SW 1271 (cell line): ENCODE measurements around the gene THAP12.
"Not testable (repeated sequence)": the region's sequence is repeated elsewhere in the genome, so short reads cannot be mapped to it uniquely, and the experiment has no call there.

Experiments
- DNase-seq, 2 experiments: peaks; one replicate each; lab custom pipeline; 2025; lab: John Stamatoyannopoulos, UW

Gene THAP12

DNA sequence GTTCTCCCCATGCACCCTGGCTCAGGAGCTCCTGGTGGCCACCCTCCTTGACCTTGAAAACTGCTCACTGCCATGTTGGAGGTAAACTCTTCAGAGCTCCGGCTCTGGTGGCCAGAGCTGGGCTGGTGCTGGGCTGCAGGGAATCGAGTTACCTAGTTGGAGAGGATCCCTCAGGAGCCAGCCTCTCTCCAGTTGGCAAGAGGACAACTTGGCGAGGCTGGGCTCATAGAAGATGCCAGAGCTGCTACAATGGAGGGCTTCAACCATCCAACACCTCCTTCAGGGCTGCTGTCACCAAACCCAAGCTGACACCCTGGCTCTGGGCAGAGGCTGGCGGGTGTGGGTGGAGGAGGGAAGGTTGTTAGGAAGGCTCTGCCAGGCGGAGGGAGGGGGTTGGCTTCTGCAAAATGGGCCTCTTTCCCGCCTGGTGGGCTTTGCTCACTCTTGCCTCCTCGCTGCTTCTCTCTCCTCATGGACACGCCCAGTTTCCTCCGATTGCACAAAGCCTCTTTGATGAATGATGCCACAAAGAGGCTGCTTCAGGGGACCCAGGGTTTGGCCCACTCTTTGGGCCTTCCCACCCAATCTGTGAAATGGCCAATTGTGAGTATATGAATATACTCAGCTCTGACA is 53.1 kb downstream of the THAP12 start:
- no peak for DNase-seq

DNA sequence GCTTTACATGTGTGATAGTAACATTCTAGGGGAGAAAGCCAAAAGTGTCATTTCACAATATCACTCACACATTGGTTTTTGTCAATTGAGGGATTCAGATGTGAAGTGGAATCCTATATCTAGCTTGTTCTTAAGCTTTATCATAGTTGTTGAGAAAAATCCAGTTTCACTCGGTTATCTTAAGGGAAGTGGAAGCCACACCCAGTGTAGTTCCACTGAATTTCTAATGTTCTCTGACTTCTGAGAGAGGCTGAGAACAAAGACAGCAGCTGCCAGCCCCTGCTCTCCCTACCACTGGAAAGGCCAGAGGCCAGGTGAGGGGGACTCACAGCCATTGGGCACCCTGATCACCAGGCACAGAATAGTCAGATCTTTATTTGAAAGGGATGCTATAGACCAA is 53.7 kb downstream of the THAP12 start:
- DNase-seq, result no peak

DNA sequence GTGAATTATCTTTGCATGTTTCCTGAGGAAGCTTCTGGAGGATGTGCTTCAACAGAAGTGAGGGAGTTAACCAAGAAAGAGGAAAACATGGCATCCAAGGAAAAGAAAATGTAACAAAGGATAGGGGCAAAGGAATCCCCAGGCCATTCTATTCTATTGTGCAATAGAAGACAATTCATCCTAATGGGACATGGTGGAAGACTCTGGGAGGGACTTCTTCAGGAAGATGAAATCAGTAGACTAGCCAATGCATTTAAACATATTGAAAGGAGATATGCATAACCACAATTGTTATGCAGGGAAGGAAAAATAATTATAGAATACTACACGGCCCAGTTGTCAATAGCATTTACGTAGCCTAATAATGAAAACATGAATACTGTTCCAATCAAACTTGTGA is 55.7 kb downstream of the THAP12 start:
- no peak for DNase-seq

DNA sequence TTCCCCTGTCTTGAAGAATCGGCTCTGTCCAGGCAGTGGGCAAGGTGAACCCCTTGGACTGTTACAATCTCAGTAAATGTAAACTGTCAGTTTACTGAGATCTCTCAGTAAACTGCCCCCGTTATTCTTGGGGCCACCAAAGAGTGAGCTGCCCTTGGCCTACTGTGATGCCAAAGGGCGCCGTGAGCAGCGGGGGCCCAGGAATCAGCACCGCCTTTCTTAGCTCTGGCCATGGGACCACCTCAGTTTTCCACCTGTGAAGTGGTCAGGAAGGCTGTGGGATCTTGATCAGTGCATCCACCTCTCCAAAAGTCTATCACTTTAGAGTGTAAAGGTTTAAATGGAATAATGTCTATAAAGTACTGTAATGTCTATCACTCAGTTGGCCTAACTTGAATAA is 57.1 kb downstream of the THAP12 start:
- no peak for DNase-seq

DNA sequence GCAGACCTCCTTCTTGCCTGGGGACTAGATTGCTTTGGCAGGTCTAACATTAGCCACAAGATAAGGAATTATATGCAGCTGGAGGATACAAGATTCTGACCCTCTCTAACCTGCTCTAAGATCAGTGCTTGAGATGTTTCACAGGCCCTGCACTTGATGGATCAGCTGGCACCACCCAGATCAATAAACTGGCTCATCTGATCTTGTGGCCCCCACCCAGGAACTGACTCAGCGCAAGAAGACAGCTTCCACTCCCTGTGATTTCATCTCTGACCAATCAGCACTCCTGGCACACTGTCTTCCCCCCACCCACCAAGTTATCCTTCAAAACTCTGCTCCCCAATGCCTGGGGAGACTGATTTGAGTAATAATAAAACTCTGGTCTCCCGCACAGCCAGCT is 57.6 kb downstream of the THAP12 start:
- not testable (repeated sequence) for DNase-seq

DNA sequence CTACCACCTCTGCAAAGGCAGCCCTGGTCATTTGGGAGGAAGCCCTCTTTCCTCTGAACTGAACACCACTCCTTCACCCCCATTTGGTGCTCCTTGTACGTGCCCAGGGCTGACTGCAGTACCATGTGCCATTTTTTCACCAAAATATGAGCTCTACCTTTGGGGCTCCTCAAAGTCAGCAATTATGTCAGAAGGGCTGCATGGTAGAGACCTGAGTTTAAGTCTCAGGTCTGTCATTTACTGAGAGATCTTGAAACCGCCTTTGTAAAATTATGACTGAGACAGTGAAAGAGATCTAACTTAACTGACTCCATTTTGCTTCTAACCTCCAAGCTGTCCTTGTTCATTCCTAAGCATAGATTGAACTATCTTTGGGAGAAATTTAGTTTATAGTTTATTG is 58.0 kb downstream of the THAP12 start:
- no peak for DNase-seq

DNA sequence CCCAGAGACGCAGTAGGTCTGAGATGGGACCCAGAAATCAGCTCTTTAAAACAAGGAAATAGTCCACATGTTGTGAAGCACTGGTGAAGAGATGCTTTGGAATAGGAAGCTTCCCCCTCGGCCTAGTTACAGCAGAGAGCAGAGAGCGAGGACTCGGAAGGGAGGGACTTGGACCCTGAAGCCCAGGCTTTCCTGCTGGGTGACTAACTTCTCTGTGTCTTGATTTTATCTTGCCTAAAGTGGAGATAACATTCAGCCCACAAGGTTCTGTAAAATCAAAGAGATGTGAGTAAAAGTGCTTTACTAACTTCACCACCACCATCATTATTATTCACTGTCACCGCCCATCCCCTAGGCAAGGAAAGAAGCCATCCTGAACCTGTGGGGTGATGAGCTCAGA is 58.4 kb downstream of the THAP12 start:
- DNase-seq, result no peak

DNA sequence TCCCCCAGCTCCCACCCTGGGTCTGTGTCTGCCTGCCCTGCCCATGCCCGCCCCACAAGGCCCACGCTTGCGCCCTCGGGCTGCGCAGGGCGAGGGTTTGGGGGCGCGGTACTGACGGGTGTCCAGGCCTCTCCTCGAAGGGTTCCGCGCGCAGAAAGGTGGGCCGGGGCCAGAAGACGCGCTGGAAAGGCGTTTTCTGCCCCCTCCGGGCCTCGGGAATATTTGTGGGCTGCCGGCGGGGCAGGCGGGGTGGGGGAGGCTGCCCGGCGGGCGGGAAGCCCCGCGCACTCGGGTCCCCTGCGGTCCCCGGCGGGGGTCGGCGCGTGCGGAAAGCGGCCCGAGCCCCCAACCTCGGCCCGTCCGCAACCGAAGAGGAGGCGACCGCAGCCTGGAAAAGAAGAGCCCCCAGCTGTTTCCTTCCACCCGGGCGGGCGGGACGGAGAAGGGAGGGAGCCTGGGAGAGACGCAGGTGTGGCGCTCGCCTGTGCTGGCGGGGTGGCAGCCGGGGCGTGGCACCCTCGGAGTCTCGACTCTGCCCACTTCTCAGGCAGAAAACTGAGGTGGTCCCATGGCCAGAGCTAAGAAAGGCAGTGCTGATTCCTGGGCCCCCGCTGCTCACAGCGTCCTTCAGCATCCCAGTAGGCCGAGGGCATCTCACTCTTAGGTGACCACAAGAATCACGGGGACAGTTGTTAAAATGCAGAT is 59.0 kb downstream of the THAP12 start:
- no peak for DNase-seq

DNA sequence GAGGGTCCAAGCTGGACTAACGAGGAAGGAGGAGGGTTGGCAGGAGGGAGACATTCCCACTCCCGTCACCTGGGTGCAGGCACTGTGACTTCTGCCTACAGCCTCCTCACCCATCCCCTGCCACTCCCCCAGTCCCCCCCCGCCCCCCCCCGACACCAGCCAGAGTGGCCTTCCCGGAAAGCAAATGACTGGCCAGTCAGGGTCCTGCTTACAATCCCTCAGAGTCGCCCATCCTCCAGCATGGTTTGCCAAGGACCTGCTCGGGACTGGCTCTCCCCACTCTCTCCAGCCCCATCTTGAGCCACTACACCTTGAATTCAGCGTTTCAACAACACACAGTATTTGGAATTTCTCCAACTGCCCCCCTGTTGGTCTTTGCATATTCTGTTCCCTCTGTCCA is 59.6 kb downstream of the THAP12 start:
- DNase-seq, result no peak

DNA sequence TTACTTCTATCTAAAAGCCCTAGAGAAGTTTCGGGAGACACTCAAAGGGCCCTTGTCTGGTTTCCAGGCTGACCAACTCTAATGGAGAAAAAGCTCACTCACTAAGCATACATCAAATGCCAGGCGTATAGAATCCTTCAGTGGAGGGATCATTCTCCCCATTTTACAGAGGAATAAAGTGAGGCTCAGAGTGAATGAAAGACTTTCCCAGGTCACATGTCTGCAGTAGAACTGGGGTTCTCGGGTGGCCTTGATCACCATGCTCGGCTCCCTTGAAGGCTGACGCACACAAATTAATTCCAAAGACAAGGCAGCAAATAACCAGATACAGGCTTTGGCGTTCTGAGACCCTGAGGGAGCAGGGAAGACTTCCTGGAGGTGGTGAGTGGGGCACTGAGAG is 60.0 kb downstream of the THAP12 start:
- DNase-seq, result no peak

DNA sequence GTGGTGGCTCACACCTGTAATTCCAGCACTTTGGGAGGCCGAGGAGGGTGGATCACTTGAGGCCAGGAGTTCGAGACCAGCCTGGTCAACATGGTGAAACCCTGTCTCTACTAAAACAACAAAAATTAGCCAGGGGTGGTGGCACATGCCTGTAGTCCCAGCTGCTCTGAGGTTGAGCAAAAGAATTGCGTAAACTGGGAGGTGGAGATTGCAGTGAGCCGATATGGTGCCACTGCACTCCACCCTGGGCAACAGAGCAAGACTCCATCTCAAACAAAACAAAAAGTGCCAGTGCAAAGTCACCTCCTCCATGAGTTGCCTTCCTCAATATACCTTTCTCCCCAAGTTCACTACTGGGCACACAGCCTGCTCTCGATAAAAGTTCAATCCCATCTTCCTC is 61.1 kb downstream of the THAP12 start:
- not testable (repeated sequence) for DNase-seq

DNA sequence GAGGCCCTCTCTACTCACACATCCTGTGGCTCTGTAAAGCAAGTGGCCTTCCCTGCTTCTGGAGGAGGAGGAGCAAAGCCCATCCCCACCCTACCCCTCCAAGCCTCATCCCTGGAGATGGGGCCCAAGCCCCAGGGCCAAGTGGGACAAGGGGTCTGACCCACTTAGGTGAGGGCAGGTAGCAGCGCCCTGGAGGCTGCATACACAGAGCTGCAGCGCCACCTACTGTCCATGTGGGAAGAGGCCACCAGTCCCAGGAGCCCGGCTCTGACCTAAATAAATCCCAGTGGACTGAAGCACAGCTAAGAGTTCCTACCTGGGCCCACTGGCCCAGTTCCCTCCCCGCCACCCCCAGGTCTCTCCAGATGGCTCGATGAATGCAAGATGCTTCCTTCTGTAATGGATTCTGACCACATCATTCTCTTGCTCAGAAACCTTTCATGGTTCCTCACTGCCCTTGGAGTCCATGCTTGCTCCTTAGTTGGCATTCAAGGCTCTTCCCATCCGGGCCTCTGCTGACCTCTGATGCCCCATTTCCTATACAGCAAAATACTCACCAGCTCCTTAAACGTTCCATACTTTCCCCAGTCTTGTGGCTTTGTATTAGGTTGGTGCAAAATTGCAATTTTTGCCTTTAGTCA is 62.1 kb downstream of the THAP12 start:
- peak in 1 of 2 experiments; percentile 73 for DNase-seq

DNA sequence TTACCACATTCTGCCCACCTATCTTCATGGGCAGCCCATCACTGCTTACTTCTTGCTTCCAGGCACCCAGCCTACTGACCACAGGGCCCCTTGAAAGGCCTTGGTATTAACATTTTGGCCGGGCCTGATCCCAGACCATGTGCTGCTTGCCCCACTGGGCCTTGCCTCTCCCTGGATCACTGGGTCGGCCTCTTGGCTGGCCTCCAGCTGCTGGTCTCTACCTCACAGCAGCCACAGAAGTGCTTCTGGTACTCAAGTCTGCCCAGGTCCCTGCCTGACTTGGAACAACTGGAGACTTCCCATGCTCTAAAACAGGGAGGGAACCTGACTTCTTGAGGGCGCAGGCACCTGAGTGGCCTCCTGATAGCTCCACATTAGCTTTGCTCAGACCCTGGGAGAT is 63.6 kb downstream of the THAP12 start:
- no peak for DNase-seq

DNA sequence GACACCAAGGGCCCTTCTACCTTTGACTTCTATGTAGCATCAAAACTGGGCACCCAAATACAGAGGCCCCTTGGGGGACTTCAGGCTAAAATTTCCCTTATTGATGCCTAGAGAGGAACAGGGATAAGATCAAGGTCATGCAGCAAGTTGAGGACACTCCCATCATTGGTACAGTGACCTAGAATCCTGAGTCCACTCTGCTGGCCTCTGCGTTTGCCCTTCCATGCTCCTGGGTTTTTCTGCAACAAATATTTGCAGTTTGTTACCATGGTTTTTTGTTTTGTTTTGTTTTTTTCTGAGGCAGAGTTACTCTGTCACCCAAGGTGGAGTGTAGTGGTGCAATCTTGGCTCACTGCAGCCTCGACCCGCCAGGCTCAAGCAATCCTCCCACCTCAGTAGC is 64.2 kb downstream of the THAP12 start:
- DNase-seq, result peak in 1 of 2 experiments; percentile 17

DNA sequence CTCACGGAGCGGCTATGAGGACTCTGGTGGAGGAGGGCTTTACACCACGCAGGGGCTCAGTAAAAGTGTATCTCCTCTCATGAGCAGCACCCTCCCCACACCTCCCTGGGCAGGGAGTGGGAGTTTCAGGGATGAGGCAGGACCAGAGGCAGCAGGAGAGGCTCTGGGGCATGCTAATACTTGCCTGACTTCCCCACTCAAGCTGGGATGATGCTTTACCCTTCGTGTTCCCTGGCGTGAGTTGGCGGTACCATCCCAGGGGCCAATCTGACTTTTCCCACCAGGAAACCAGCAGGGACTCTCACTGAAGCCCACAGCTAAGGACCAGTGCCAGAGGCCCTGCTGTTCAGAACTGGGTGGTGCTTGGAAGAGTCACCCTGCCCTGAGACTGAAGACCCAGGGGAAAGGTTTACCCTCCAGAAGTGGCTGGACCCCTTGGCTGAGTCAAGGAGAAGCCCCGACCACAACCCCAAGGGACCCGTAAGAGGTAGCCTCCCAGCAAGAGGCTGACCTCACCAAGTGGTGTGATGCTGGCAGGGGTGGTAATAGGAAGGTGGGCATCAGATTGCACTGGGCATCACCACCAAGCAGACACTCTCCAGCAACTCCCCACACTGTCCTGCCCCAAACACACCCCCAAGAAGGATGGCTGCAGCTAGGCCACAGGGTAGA is 65.6 kb downstream of the THAP12 start:
- no peak for DNase-seq

DNA sequence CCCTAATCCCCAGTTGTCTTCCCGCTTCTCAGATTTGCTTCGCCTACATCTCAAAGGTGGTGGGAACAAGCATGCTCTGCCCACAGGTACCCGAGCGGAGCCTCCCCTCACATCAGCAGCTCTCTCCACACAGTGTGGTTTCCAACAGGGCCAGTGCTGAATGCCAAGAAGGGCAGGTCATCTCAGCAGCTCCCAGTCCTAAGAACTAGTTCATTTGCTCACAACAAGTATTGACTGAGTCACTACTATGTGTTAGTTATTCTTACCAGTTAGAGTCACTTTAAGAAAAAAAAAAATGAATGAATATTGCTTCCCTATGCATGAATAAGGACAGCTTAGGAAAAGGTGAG is 66.2 kb downstream of the THAP12 start:
- DNase-seq, result peak in 1 of 2 experiments; percentile 10

DNA sequence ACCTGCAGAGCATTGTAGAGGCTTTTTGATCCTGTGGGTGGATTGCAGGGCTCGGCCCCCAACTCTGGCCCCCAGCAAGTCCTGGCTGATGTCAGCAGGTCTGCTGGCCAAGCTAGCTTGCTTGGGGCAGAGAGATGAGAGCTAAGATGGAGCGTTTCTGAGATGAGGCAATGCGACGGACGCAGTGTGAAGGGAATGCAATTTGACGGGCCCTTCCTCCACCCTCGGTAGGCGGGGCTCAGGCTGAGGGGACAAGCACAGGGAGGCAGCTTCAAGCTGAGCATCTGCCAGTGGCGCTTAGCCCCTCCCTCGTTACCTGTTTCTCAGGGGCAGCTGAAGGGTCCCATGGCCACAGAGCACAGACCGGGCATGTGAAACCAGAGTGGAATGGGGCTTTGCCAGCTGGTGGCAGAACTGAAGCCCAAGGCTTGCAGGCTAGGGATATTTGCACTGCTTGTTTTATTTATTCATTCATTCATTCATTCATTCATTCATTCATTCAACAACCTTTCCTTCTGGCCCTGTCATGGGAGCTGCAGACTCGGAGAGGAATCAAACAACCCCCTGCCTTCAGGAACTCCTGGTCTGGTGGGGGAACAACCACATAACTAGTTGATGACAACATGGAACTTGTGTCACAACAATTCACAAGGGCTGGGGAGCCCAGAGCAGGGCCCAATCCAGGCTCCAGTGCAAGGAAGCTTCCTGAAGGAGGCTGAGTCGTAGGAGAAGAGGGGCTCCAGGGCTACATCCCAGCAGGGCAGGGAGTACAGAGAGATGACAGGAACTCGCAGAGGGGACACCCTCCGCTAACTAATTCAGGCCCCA is 66.8 kb downstream of the THAP12 start:
- DNase-seq, result no peak

DNA sequence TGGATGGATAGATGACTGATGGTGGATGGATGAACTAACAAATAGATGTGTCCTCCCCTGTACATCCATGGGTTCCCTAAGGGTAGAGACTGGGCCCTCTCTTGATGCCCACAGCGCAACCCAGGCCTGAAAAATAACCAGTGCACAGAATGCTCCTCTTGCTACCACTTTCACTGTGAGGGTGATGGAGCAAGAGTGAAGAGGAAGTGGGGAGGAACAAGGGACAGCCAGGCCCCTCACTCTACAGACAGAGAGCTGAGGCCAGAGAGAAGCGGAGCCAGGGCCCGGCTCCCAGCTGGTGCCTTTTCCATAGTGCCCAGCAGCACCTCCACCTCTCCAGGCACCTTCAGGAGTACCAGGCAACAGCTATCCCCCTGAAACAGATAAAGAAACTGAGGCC is 67.7 kb downstream of the THAP12 start:
- DNase-seq, result no peak

DNA sequence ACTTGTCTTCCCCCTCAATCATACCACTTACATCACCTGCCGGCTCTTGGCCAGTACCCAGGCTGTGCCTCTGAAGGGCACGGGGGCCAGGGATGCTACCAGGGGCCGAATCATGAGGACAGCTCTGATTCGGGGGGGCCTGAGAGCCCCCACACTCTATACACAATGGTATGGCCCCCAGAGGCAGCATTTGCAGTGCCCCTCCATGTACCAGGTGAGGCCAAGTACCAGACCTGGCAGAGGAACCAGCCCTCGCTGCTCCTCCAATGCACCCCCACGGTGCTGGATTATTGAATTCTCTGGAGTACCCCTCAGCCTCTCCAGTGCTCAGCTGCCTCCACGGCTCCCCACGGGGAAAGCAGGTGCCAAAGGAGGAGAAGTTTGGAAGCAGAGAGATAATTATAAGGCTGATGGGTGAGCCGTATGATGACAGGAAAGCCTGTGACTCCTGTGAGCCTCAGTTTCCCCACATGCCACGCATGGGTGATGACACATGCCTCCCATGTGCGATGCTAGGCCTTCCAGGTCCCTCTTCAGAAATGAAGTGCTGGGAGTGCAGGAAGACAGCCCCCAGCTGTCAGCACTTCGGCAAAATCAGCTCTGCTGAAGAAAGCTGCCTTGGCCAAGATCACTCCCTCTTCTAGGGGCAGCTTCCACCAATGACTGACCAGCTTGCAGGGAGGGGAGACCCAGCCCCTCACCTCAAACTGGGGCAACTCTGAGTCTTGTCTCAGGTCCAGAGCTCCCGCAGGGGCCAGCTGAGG is 69.9 kb downstream of the THAP12 start:
- no peak for DNase-seq

DNA sequence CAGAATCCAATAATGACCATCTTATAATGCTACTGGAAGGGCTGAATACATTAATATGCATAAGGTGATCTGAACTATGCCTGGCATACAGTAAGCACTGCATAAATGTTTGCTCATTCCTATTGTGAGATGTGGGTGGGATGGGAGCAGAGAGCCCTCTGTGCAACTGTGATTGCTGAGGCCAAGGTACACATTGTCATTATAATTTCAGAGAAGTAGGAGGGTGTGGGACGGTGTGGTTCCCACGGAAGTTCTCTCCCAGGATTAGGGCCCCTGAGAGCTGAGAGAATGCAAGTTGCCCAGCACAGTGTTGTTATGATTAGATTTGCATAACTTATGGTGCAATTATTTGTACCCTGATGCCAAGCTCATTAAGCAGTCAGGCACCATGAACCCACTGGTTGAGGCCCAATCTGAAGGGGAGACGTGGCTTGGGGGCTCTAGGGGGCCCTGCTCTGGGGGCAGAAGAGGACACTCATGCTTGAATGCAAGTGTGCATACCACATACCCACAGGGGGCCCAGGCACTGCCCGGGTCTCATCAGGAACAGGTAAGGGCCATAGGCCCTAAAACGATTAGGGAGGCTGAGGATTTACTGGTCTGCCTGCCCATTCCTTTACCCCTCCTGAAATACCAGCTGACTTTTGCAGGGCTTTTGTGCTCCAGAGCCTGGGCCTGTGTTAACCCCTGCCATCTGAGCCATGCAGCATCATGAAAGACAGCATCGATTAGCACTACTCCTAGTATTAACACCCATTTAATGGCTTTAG is 72.8 kb downstream of the THAP12 start:
- no peak for DNase-seq

DNA sequence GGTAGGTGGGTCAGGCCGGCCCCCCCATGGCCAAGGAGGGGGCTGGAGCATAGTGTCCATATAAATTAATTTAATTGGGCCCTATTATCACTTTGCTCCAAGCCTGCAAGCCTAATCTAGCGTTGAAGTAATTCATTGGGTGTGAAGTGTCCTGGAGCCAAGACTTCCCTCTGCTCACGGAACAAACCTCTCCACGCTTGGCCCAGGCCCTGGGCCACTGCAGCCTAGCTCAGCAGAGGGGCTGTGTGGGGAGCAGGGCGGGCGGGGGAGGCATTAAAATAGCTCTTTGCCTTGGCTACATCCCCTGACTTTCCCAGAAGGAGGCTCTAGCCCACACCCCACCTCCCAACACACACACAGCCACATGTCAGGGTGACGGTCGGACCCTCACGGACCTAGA is 73.5 kb downstream of the THAP12 start:
- DNase-seq, result no peak
